Measurements from ENCODE around the gene ZNF74.

DNA sequence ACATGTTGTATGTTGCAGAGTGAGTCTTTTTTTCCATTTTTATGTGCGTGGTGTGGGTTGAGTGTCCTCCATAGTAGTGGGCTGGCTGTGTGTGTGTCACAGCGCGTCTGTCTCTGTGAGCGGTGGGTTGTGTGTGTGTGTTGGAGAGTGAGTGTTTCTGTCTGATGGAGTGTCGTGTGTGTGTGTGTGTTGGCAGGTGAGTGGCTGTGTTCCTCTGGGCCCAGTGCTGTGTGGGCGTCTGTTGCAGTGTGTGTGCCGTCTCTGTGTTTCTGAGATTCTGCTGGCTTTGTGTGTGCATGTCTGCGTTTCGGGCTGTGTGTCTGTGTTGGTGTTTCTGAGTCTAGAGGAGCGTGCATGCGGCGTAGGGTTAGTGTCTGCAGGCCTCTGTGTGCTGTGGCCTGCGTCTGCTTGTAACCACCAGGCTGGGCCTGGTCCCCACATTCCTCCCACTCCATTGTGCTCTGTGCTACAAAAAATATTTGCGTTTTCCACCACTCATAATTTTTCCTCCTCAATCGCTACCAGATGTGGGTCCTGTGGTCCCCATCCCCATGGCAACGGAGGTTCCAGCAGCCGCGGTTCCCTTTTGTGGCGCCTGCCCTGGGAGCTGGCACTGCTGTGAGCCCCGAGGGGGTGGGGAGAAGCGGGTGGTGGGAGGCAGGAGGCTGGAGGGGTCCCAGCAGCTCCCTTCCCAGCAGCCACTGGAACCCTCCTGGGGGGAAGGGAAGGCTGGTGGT is 28.5 kb downstream of the ZNF74 start:
- TF ChIP-seq, protein P1, sequence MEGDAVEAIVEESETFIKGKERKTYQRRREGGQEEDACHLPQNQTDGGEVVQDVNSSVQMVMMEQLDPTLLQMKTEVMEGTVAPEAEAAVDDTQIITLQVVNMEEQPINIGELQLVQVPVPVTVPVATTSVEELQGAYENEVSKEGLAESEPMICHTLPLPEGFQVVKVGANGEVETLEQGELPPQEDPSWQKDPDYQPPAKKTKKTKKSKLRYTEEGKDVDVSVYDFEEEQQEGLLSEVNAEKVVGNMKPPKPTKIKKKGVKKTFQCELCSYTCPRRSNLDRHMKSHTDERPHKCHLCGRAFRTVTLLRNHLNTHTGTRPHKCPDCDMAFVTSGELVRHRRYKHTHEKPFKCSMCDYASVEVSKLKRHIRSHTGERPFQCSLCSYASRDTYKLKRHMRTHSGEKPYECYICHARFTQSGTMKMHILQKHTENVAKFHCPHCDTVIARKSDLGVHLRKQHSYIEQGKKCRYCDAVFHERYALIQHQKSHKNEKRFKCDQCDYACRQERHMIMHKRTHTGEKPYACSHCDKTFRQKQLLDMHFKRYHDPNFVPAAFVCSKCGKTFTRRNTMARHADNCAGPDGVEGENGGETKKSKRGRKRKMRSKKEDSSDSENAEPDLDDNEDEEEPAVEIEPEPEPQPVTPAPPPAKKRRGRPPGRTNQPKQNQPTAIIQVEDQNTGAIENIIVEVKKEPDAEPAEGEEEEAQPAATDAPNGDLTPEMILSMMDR (IDR thresholded peaks at IDR 0.05), result no peak
- TF ChIP-seq POLR2A (IDR thresholded peaks at IDR 0.05), result no peak
